Measurements from ENCODE around the gene AGBL4.

GRCh38 chr1:49346767-49347349 is 676.9 kb downstream of the AGBL4 start:
- TF ChIP-seq ZNF280B (CRISPR knock-in tag; IDR thresholded peaks at IDR 0.05) (no peak), SAFB (IDR thresholded peaks at IDR 0.05; ENCODE audit: borderline replicate concordance, low read depth, low read length) (no peak), NR1H2 (CRISPR knock-in tag; IDR thresholded peaks at IDR 0.05) (no peak), ETV5 (CRISPR knock-in tag; IDR thresholded peaks at IDR 0.05; ENCODE audit: low read depth) (no peak), HNRNPL (IDR thresholded peaks at IDR 0.05; ENCODE audit: low read depth, low read length) (no peak)
- TF ChIP-seq, protein P1, sequence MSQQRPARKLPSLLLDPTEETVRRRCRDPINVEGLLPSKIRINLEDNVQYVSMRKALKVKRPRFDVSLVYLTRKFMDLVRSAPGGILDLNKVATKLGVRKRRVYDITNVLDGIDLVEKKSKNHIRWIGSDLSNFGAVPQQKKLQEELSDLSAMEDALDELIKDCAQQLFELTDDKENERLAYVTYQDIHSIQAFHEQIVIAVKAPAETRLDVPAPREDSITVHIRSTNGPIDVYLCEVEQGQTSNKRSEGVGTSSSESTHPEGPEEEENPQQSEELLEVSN (IDR thresholded peaks at IDR 0.05; ENCODE audit: borderline replicate concordance in 1 of 2, extremely low read depth in 1 of 2, insufficient read depth in 1 of 2, insufficient read length in 1 of 2, low read depth in 1 of 2, low read length in 1 of 2, poor library complexity in 1 of 2, severe bottlenecking in 1 of 2), result no peak
- TF ChIP-seq, protein P2, sequence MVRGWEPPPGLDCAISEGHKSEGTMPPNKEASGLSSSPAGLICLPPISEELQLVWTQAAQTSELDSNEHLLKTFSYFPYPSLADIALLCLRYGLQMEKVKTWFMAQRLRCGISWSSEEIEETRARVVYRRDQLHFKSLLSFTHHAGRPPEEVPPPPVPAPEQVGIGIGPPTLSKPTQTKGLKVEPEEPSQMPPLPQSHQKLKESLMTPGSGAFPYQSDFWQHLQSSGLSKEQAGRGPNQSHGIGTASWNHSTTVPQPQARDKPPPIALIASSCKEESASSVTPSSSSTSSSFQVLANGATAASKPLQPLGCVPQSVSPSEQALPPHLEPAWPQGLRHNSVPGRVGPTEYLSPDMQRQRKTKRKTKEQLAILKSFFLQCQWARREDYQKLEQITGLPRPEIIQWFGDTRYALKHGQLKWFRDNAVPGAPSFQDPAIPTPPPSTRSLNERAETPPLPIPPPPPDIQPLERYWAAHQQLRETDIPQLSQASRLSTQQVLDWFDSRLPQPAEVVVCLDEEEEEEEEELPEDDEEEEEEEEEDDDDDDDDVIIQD (CRISPR knock-in tag; IDR thresholded peaks at IDR 0.05), result no peak
